Esophagus squamous epithelium (tissue), 4 donors: ENCODE results near the gene FUCA2.

Experiments used
- CTCF ChIP-seq, 6 experiments: fragments of 450-650 bp in 4 of 6; fragments of 200-600 bp in 2 of 6; sonication (generic) in 2 of 6; IDR thresholded peaks; one replicate each; pipeline ENCODE4 v1.5.1; 2016 to 2019; ENCODE audit warnings: antibody characterized with exemption in 6 of 6, mild to moderate bottlenecking in 4 of 6, moderate library complexity in 4 of 6
- POLR2A ChIP-seq, 4 donors: fragments of 450-650 bp; IDR thresholded peaks; one replicate each; pipeline ENCODE4 v1.6.1; 2017; ENCODE audit warnings: antibody characterized with exemption in 4 of 4, mild to moderate bottlenecking in 4 of 4, moderate library complexity in 3 of 4

- TF ChIP-seq CTCF (IDR thresholded peaks at IDR 0.05) (no peak), POLR2A (IDR thresholded peaks at IDR 0.05) (no peak)
Measured at GRCh38 chr6:143539734-143540133, 28.2 kb upstream of the FUCA2 start.
